H1 (cell line): ENCODE measurements around the gene WNT1. TPM values are rescaled to one million over a fixed set of nuclear protein-coding genes. Genes with fewer than 3 reads are reported as not detected.

Experiments used
- CTCF ChIA-PET: fragments of 300-600 bp; sonication (Branson Sonifier 250); formaldehyde crosslinking; loops from one replicate; lab custom pipeline; 2021; ENCODE audit not compliant: partially characterized antibody; lab: Charles Lee
- POLR2A ChIA-PET: fragments of 300-600 bp; sonication (Branson Sonifier 250); formaldehyde crosslinking; loops from one replicate; lab custom pipeline; 2021; ENCODE audit warnings: inconsistent platforms; ENCODE audit not compliant: partially characterized antibody; lab: Charles Lee
- DNase-seq, 2 experiments: peaks; one replicate each; pipeline versions ENCODE4 v3.0.0 to v3.0.0-alpha.2; 2010 to 2022; ENCODE audit warnings: low spot score in 2 of 2, low read depth in 1 of 2, mixed read lengths in 1 of 2
- FAIRE-seq: peaks from 2 replicates; lab custom pipeline; 2011; peaks lifted over from hg19 to GRCh38; lab: Jason Lieb, UNC
- H2AFZ ChIP-seq: 2 replicates; pipeline ENCODE4 v1.8.1; 2012; ENCODE audit warnings: low read length, inconsistent platforms
- H2AK5ac ChIP-seq: 2 replicates; pipeline ENCODE4 v1.6.1; 2013; ENCODE audit warnings: low read depth, low read length
- H2BK120ac ChIP-seq: replicated peaks from 2 replicates; pipeline ENCODE3; 2013; ENCODE audit warnings: low read depth, low read length, inconsistent platforms
- H2BK12ac ChIP-seq: 2 replicates; pipeline ENCODE4 v1.6.1; 2013; ENCODE audit warnings: low read depth, low read length
- H2BK15ac ChIP-seq: 2 replicates; pipeline ENCODE4 v1.6.1; 2013; ENCODE audit warnings: low read length
- H2BK20ac ChIP-seq: 2 replicates; pipeline ENCODE4 v1.6.1; 2013; ENCODE audit warnings: low read length
- H2BK5ac ChIP-seq: 2 replicates; pipeline ENCODE4 v1.6.1; 2013; ENCODE audit warnings: low read depth, low read length
- H3K14ac ChIP-seq: 2 replicates; pipeline ENCODE4 v1.6.1; 2013; ENCODE audit warnings: inconsistent platforms; ENCODE audit not compliant: insufficient read length
- H3K18ac ChIP-seq: 2 replicates; pipeline ENCODE4 v1.6.1; 2013; ENCODE audit warnings: low read length; ENCODE audit errors: extremely low read depth
- H3K23ac ChIP-seq: 2 replicates; pipeline ENCODE4 v1.6.1; 2013; ENCODE audit warnings: inconsistent platforms; ENCODE audit not compliant: insufficient read length
- H3K23me2 ChIP-seq: 2 replicates; pipeline ENCODE4 v1.6.1; 2013; ENCODE audit warnings: low read depth, low read length
- H3K27ac ChIP-seq: 2 replicates; pipeline ENCODE4 v1.6.1; 2011; ENCODE audit warnings: low read depth, low read length, inconsistent platforms
- H3K27me3 ChIP-seq, 4 experiments: replicated peaks in 1 of 4; 1 replicate in 1 of 4; 2 replicates in 3 of 4; pipeline versions ENCODE4 v1.6.1 to v1.8.1; 2011 to 2013; ENCODE audit warnings: low read length in 3 of 4, mild to moderate bottlenecking in 3 of 4, inconsistent platforms in 2 of 4, mixed read lengths in 2 of 4, moderate library complexity in 1 of 4; ENCODE audit not compliant: control insufficient read depth in 3 of 4, insufficient read depth in 3 of 4; ENCODE audit errors: extremely low read depth in 1 of 4
- H3K36me3 ChIP-seq, 4 experiments: 2 replicates each; pipeline versions ENCODE4 v1.6.1 to v1.8.1; 2011 to 2013; ENCODE audit warnings: mild to moderate bottlenecking in 4 of 4, low read length in 3 of 4, moderate library complexity in 2 of 4, control low read depth in 1 of 4, inconsistent platforms in 1 of 4; ENCODE audit not compliant: insufficient read depth in 4 of 4, control insufficient read depth in 2 of 4
- H3K4ac ChIP-seq: replicated peaks from 2 replicates; pipeline ENCODE3; 2013; ENCODE audit warnings: low read length, low read depth, mixed read lengths, inconsistent platforms; ENCODE audit not compliant: insufficient read length
- H3K4me1 ChIP-seq, 4 experiments: replicated peaks in 1 of 4; 1 replicate in 1 of 4; 2 replicates in 3 of 4; pipeline versions ENCODE4 v1.6.1 to v1.8.1; 2011 to 2013; ENCODE audit warnings: low read length in 3 of 4, inconsistent platforms in 2 of 4, mixed read lengths in 1 of 4; ENCODE audit not compliant: insufficient read depth in 4 of 4, control insufficient read depth in 3 of 4
- H3K4me2 ChIP-seq, 2 experiments: 2 replicates each; pipeline versions ENCODE4 v1.6.1 to v1.8.1; 2011 to 2013; ENCODE audit warnings: low read depth in 2 of 2, low read length in 2 of 2, control low read depth in 1 of 2, inconsistent platforms in 1 of 2, mild to moderate bottlenecking in 1 of 2; ENCODE audit not compliant: insufficient read depth in 1 of 2
- H3K4me3 ChIP-seq, 4 experiments: fragments of 200-600, 300-600 bp in 1 of 4; sonication (generic), shearing (Covaris generic), sonication (Bioruptor Twin) in 1 of 4; 2 replicates each; pipeline versions ENCODE4 v1.5.1 to v1.8.1; 2011 to 2016; ENCODE audit warnings: low read length in 4 of 4, low read depth in 3 of 4, control low read depth in 2 of 4, inconsistent platforms in 2 of 4, mild to moderate bottlenecking in 2 of 4, mixed read lengths in 1 of 4, moderate library complexity in 1 of 4; ENCODE audit not compliant: insufficient read depth in 2 of 4; ENCODE audit errors: extremely low read depth in 1 of 4
- H3K56ac ChIP-seq: replicated peaks from 2 replicates; pipeline ENCODE3; 2013; ENCODE audit warnings: low read depth, mild to moderate bottlenecking, mixed read lengths, low read length, inconsistent platforms; ENCODE audit not compliant: insufficient read length
- H3K79me1 ChIP-seq: 2 replicates; pipeline ENCODE4 v1.6.1; 2013; ENCODE audit warnings: low read depth, low read length, control low read depth
- H3K79me2 ChIP-seq, 2 experiments: 2 replicates each; pipeline versions ENCODE4 v1.6.1 to v1.8.1; 2012 to 2013; ENCODE audit warnings: low read length in 2 of 2, mild to moderate bottlenecking in 2 of 2, inconsistent platforms in 1 of 2; ENCODE audit not compliant: insufficient read depth in 2 of 2, control insufficient read depth in 1 of 2
- H3K9ac ChIP-seq, 4 experiments: replicated peaks in 1 of 4; 1 replicate in 1 of 4; 2 replicates in 3 of 4; pipeline versions ENCODE4 v1.6.1 to v1.8.1; 2011 to 2013; ENCODE audit warnings: low read depth in 3 of 4, low read length in 3 of 4, control low read depth in 2 of 4, mild to moderate bottlenecking in 2 of 4, moderate library complexity in 2 of 4, inconsistent platforms in 1 of 4; ENCODE audit errors: extremely low read depth in 1 of 4
- H3K9me3 ChIP-seq, 2 experiments: 2 replicates each; pipeline versions ENCODE4 v1.6.1 to v1.8.1; 2012 to 2013; ENCODE audit warnings: mild to moderate bottlenecking in 2 of 2, moderate library complexity in 2 of 2, control low read depth in 1 of 2, inconsistent platforms in 1 of 2, low read depth in 1 of 2, low read length in 1 of 2, mixed read lengths in 1 of 2; ENCODE audit not compliant: insufficient read depth in 2 of 2
- H4K20me1 ChIP-seq, 2 experiments: replicated peaks in 1 of 2; 2 replicates each; pipeline versions ENCODE3 to v1.8.1; 2011 to 2013; ENCODE audit warnings: inconsistent platforms in 2 of 2, low read length in 2 of 2, mild to moderate bottlenecking in 1 of 2; ENCODE audit not compliant: insufficient read depth in 2 of 2, control insufficient read depth in 1 of 2
- H4K5ac ChIP-seq: 2 replicates; pipeline ENCODE4 v1.6.1; 2013; ENCODE audit warnings: low read length, low read depth, mixed read lengths, inconsistent platforms; ENCODE audit not compliant: insufficient read length
- H4K8ac ChIP-seq: 2 replicates; pipeline ENCODE4 v1.8.0; 2013; ENCODE audit warnings: mild to moderate bottlenecking, moderate library complexity, low read length, inconsistent platforms; ENCODE audit not compliant: insufficient read depth; ENCODE audit errors: extremely low read depth
- H4K91ac ChIP-seq: replicated peaks from 2 replicates; pipeline ENCODE3; 2013; ENCODE audit warnings: low read length, mixed read lengths, inconsistent platforms; ENCODE audit not compliant: insufficient read length
- SP2 ChIP-seq: IDR thresholded peaks from 2 replicates; pipeline ENCODE4 v1.6.1; 2012; ENCODE audit warnings: mild to moderate bottlenecking, low read length, inconsistent platforms
- WGBS, 2 experiments: shearing (Covaris generic) in 1 of 2; methylation state at CpG; one replicate each; pipeline versions ENCODE4 v1.1.6 to v1.1.7; 2013 to 2015; ENCODE audit warnings: low lambda C conversion rate in 2 of 2, mixed read lengths in 2 of 2, inconsistent platforms in 1 of 2, low coverage in 1 of 2, missing lambda C conversion rate in 1 of 2; ENCODE audit not compliant: insufficient replicate concordance in 2 of 2, insufficient coverage in 1 of 2, insufficient read length in 1 of 2; ENCODE audit errors: extremely low coverage in 1 of 2, missing lambda C conversion rate in 1 of 2; 5-methylcytosine and 5-hydroxymethylcytosine counted together
- polyA plus RNA-seq, 7 experiments: library from polyadenylated mRNA; depleted of rRNA in 3 of 7; stranded (reverse) in 5 of 7; unstranded in 2 of 7; fragments of >200 nt in 5 of 7; fragments of 200-250 nt in 2 of 7; gene quantifications; 1 replicate in 5 of 7; 2 replicates in 1 of 7; 4 replicates in 1 of 7; pipeline versions ENCODE4 v1.2.1 to v1.2.3, GENCODE V29; 2011 to 2013; ENCODE audit warnings: missing spikeins in 2 of 7, mixed read lengths in 2 of 7
- total RNA-seq: library from RNA; stranded (reverse); fragmentation: NEBNext Ultra II Directional; extraction: Animal tissue kit (Norgen Biotek cat#: 25700); gene quantifications from 2 replicates; pipeline ENCODE4 v1.2.1, GENCODE V29; 2021
- TF ChIP-seq, protein P1 (sequence below): IDR thresholded peaks from 2 replicates; pipeline ENCODE4 v1.6.1; 2012; ENCODE audit warnings: inconsistent platforms

Gene WNT1
- total and polyA plus RNA-seq, 2 of the 8 experiments (the other 6 are each of a cell fraction or from before 2014, with no cell fraction given) = not detected

DNA sequence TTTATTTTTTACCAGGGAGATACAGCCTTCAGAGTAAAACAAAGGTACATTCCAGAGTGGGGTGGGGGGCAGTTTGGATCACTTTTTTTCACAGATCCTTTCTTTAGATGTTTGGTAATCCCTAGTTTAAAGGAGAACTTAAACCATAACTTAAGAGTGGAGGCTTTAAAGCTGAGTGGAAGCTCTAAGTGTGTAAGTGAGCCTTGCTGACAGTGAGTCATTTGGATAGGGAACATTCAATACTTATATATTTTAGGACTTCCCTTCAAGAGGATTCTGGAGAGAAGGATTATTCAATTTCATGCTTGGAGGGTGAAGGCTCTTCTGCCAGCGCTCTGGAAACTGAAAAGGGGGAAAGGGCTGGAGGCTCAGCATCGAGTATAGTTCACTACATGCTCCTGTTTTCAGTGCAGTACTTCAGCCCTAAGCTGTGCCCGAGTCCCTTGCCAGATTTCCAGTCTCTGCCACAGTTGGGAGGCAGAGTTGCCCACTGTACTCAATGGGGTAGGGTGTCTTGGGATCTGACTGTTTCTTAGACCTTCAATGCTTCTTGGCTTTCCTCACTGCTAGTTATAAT, 32.1 kb downstream of the WNT1 start:
- Histone ChIP-seq H3K36me3 (no peaks in the 10 kb centered on the region), H3K4me3 (no peak overlapping the region), H3K9me3 (no peaks in the 10 kb centered on the region), H2AK5ac (no peak overlapping the region), H2BK120ac (no peak overlapping the region), H3K4ac (no peak overlapping the region), H4K5ac (no peak overlapping the region), H2BK12ac (no peak overlapping the region), H3K79me2 (no peaks in the 10 kb centered on the region), H3K27me3 (no peaks in the 10 kb centered on the region), H3K56ac (no peak overlapping the region), H4K8ac (no peak overlapping the region), H2BK5ac (no peak overlapping the region), H3K18ac (no peak overlapping the region), H4K91ac (no peak overlapping the region), H3K23me2 (no peaks in the 10 kb centered on the region), H3K4me1 (no peaks in the 10 kb centered on the region), H3K4me2 (no peak overlapping the region), H4K20me1 (no peaks in the 10 kb centered on the region), H3K9ac (peak overlapping the region in 1 of 4 experiments; percentile 32; a peak in 1 of 7 replicates), H2BK15ac (no peak overlapping the region), H3K27ac (no peak overlapping the region), H3K79me1 (no peaks in the 10 kb centered on the region), H3K14ac (no peak overlapping the region), H2BK20ac (no peak overlapping the region), H2AFZ (no peak overlapping the region), H3K23ac (no peak overlapping the region)
- CTCF ChIA-PET = interaction anchor here (11.5 kb wide), 1 partner anchor 12 kb away, joined by 207 read pairs; the partner anchor contains the start of gene DDN
- POLR2A ChIA-PET = interaction anchor here (0.9 to 1.7 kb wide), 5 partner anchors 9 to 145 kb away, joined by 3 to 5 read pairs (median 5); partner anchors contain the start of genes DDN and RND1
- WGBS, 2 experiments = 81% methylated on average over 3 of the region's 3 CpGs; no CpG with 5 or more reads in 1 of the 2 experiments
- DNase-seq (no peak), FAIRE-seq (no peak)
- TF ChIP-seq, protein P1, sequence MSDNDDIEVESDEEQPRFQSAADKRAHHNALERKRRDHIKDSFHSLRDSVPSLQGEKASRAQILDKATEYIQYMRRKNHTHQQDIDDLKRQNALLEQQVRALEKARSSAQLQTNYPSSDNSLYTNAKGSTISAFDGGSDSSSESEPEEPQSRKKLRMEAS = no peak
- TF ChIP-seq SP2 = no peak
